Measurements from ENCODE around the gene DBNL. TPM values are rescaled to one million over a fixed set of nuclear protein-coding genes. Genes with fewer than 3 reads are reported as not detected.

Gene DBNL
- total RNA-seq, 1 donor, result 100 TPM

DNA sequence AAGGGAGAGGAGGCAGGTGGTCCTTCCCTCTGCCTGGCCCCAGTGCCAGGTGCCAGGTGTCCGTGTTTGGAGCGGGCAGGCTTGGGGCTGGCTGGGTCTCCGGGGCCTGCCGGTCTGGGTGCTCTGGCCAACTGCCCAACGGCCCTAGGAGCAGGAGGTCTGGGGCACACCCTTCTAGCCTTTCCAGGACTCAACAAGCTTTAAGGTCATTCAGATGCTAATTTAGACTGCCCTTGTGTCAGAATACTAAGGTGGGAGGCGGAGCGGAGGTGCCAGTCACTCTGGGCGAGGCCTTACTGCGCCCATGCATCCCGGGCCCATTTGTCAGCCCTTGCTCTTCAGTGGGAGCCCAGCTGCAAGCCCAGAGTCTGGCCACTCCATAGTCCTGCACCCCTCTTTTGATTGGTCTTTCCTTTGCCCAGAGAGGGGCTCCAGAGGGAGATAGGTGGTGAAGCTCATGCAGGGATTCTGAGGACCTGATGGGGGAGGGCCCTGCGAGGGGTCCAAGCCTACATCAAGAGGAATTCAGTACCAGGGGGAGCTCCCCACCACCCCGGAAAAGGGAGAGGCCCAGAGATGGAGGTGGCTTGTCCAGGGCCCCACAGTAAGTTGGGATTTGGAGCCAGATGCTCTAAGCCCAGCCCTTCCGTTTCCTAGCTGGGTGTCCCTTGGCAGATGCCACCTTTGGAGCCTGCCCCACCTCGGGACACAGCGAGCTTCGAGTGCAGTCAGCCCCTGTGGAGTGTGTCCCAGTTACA, 19.6 kb downstream of the DBNL start:
- Histone ChIP-seq H3K9me3 (ENCODE audit: low read depth, low read length) (no peaks in the 10 kb centered on the region), H3K27me3 (ENCODE audit: insufficient read depth, low read length) (no peaks in the 10 kb centered on the region), H3K4me1 (ENCODE audit: insufficient read depth, low read length) (peaks cover 23% of the 10 kb centered on the region), H3K4me3 (ENCODE audit: low read length) (no peak overlapping the region)

GRCh38 chr7:44064791-44065430, 20.4 kb downstream of the DBNL start:
- peaks cover 16% of the 10 kb centered on the region for H3K4me1 ChIP-seq (ENCODE audit: insufficient read depth, low read length)
- no peaks in the 10 kb centered on the region for H3K27me3 ChIP-seq (ENCODE audit: insufficient read depth, low read length)
- no peak overlapping the region for H3K4me3 ChIP-seq (ENCODE audit: low read length)
- no peaks in the 10 kb centered on the region for H3K9me3 ChIP-seq (ENCODE audit: low read depth, low read length)

DNA sequence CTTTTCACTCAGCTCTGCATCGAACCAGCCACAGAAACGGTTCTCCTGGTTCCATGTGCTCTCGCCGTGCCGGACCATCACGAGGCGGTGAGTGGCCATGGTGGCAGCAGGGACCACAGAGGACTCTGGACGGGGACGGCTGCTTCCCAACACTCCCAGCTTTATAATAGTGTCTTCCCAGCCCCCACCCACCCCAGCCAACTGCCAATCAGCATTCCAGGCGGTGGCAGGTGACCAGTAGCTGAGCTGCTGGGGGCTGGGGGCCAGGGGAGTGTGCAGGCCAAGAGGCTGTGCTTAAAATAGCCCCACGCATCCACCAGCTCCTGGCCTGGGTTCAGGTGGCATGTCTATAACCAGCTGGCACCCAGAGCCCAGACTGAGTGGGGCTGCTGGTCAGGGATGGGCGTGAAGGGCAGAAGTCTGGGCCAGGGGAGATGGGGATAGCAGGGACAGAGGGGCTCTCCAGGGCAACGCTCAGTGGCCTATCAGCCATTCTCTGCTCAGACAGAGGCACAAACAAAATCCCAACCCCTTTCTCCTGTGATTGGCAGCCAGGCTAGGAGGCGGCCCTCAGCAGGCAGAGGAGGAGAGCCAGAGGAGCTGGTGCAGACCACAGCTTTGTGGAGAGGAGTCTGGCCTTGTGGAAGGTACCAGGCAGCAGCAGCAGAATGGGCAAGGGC, 21.1 kb downstream of the DBNL start, which contains the start of gene PGAM2:
Gene PGAM2, minus strand, starts transcription at position 137 of the 680 bp plus-strand sequence. Its CDS starts 38 bp downstream, at position 99.
- no peaks in the 10 kb centered on the region for H3K9me3 ChIP-seq (ENCODE audit: low read depth, low read length)
- H3K27me3 ChIP-seq (ENCODE audit: insufficient read depth, low read length), result no peaks in the 10 kb centered on the region
- peaks cover 16% of the 10 kb centered on the region for H3K4me1 ChIP-seq (ENCODE audit: insufficient read depth, low read length)
- no peak within 1 kb of the TSS for H3K4me3 ChIP-seq (ENCODE audit: low read length)

DNA sequence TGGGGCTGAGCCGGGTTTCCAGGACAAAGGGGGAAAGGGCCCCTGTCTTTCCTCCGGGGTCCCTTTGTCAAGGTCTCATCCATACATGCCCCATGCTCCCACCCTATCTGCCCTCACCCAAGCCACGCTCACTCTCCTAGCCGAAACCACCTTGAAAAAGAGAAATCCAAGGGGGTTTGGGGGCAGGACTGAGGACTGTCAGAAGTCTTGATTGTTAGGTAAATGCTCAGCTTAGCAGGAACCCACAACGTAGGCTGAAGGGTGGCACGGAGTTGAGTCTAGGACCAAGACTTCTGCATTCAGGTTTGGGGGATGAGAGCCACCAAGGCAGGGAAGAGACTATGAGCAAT, 21.6 kb downstream of the DBNL start:
- no peaks in the 10 kb centered on the region for H3K9me3 ChIP-seq (ENCODE audit: low read depth, low read length)
- H3K4me1 ChIP-seq (ENCODE audit: insufficient read depth, low read length), result peaks cover 16% of the 10 kb centered on the region
- H3K4me3 ChIP-seq (ENCODE audit: low read length), result no peak overlapping the region
- H3K27me3 ChIP-seq (ENCODE audit: insufficient read depth, low read length), result no peaks in the 10 kb centered on the region

DNA sequence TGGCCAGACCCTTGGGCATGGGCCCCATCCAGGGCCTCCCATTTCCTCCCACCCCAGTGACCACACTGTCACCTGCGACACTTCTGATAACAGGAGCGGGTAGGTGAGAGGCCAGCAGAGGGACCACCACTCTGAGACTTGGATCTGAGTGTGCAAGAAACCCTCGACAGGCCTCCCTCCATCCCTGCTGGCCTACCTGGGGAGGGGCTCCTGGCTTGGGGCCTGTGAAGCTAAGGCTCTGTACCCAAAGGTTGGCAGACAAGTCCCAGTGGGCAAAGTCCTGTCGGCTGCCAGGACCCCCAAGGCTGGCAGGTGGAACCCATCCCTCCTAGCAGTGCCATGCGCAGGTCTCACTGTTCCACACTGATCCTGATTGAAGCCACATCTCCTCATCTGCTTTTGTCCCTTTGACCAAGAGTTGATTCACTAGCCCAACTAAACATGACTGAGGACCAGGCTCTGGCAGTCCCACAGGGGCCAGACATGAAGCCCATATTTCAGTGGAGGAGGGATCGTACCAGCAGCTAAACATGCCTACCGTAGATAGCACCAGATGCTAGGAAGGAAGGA, 22.1 kb downstream of the DBNL start:
- Histone ChIP-seq H3K4me3 (ENCODE audit: low read length) (no peak overlapping the region), H3K27me3 (ENCODE audit: insufficient read depth, low read length) (no peaks in the 10 kb centered on the region), H3K4me1 (ENCODE audit: insufficient read depth, low read length) (peaks cover 16% of the 10 kb centered on the region), H3K9me3 (ENCODE audit: low read depth, low read length) (no peaks in the 10 kb centered on the region)

DNA sequence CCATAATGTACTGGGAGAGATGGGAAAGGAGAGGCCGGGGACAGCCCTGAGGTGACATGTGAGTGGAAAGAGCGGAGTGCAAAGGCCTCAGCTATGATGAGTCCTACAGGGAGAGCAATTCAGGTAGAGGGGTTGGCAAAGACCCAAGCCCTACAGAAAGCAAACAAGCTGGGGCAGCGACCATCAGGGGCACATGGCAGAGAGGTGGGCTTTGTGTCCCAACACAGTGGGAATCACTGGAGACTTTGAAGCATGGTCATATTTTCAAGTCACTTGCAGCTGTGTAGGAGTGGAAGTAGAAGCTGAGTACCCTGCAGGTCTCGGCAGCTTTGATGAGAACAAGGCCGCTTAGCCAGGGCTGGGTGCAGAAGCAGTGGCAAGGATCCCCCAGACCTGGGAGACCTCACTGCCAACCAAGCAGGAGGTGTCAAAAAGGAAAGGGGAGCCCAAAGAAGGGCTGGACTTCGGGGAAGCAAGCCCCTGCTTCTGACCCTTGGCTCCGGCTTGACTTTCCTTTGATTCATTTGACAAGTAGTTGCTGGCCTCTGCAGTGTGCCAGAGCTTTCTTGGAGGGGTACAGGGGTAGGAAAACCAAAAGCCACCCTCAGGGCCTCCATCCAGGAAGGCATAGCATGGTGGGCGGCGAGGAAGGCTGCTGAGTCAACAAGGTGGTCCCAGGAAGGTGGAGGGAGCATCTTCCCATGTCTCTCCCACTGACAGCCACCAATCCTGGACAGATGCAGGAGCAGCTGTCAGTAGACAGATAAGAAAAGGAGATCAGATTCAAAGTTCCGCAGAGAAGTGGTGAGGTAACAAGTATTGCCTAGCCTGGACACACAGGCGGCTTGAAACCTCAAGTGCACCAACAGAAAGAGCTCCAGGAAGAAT, 22.8 kb downstream of the DBNL start:
- Histone ChIP-seq H3K4me1 (ENCODE audit: insufficient read depth, low read length) (peaks cover 23% of the 10 kb centered on the region), H3K27me3 (ENCODE audit: insufficient read depth, low read length) (no peaks in the 10 kb centered on the region), H3K4me3 (ENCODE audit: low read length) (no peak overlapping the region), H3K9me3 (ENCODE audit: low read depth, low read length) (no peaks in the 10 kb centered on the region)

DNA sequence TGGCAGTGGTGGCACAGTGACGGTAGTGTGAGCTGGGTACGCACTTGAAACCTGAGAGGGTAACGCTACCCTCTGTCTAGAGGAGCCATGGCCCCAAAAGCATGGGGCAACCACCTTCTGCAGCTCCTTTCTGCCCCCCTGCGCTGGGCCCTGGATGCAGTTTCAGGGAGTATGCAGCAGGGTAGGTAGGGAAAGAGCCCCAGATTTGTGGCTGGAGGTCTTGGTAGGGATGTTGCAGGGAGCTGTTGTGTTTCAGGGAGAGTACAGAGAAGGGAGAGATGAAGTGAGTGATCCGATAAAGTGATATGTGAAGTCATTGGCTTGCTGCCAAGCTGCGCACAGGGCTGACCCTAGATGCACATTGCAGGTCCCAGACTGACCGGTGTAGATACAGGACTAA, 23.6 kb downstream of the DBNL start:
- no peak overlapping the region for H3K4me3 ChIP-seq (ENCODE audit: low read length)
- H3K27me3 ChIP-seq (ENCODE audit: insufficient read depth, low read length), result no peaks in the 10 kb centered on the region
- peaks cover 23% of the 10 kb centered on the region for H3K4me1 ChIP-seq (ENCODE audit: insufficient read depth, low read length)
- no peaks in the 10 kb centered on the region for H3K9me3 ChIP-seq (ENCODE audit: low read depth, low read length)

DNA sequence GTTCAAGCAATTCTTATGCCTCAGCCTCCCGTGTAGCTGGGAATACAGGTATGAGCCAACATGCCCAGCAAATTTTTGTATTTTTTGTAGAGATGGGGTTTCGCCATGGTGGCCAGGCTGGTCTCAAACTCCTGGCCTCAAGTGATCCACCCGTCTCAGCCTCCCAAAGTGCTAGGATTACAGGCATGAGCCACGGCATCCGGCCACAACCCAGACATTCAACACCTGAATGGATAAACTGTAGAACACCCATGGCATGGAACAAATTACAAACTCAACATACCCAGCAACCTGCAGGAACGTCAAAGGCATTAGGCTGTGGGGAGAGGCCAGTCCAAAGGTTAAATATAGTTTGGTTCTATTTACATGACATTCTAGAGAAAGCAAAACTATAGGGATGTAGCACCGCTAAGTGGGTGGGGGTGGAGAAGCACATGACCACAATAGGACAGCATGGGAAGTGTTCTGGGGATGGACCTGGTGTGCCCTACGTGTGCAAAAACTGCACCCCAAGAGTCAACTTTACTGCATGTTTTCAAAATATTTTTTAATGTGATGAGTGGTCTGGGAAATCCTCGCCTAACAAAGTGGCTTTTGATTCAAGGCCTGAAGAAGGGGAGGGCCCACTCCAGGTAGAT, 27.3 kb downstream of the DBNL start:
- H3K4me3 ChIP-seq (ENCODE audit: low read length), result no peak overlapping the region
- H3K27me3 ChIP-seq (ENCODE audit: insufficient read depth, low read length), result no peaks in the 10 kb centered on the region
- peaks cover 29% of the 10 kb centered on the region for H3K4me1 ChIP-seq (ENCODE audit: insufficient read depth, low read length)
- no peaks in the 10 kb centered on the region for H3K9me3 ChIP-seq (ENCODE audit: low read depth, low read length)

GRCh38 chr7:44072364-44073231, 28.1 kb downstream of the DBNL start:
- Histone ChIP-seq H3K4me1 (ENCODE audit: insufficient read depth, low read length) (peaks cover 29% of the 10 kb centered on the region), H3K9me3 (ENCODE audit: low read depth, low read length) (no peaks in the 10 kb centered on the region), H3K27me3 (ENCODE audit: insufficient read depth, low read length) (no peaks in the 10 kb centered on the region), H3K4me3 (ENCODE audit: low read length) (no peak overlapping the region)

GRCh38 chr7:44073664-44074348, 29.3 kb downstream of the DBNL start:
- no peak overlapping the region for H3K4me3 ChIP-seq (ENCODE audit: low read length)
- H3K9me3 ChIP-seq (ENCODE audit: low read depth, low read length), result no peaks in the 10 kb centered on the region
- H3K27me3 ChIP-seq (ENCODE audit: insufficient read depth, low read length), result no peaks in the 10 kb centered on the region
- H3K4me1 ChIP-seq (ENCODE audit: insufficient read depth, low read length), result peaks cover 32% of the 10 kb centered on the region

DNA sequence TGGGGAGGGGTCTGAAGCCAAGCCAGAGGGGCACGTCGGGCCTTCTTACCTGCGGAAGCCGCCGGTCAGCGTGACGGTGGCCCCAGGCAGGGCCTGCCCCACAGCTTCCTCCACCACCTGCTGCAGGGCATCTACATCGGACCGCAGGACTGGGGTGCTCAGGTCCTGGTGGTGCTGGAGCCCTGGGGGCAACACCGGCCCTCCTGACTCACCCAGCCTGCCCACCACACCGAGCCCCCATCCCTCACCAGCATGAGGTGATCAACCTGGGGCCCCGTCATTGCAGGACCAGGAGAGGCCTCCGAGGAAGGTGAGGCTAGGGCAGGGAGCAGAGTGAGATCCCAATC, 29.8 kb downstream of the DBNL start:
- H3K4me3 ChIP-seq (ENCODE audit: low read length), result no peak overlapping the region
- no peaks in the 10 kb centered on the region for H3K9me3 ChIP-seq (ENCODE audit: low read depth, low read length)
- peaks cover 33% of the 10 kb centered on the region for H3K4me1 ChIP-seq (ENCODE audit: insufficient read depth, low read length)
- no peaks in the 10 kb centered on the region for H3K27me3 ChIP-seq (ENCODE audit: insufficient read depth, low read length)

- H3K4me1 ChIP-seq (ENCODE audit: insufficient read depth, low read length), result peaks cover 43% of the 10 kb centered on the region
Observed at GRCh38 chr7:44075296-44076075, 31.0 kb downstream of the DBNL start.

More at GRCh38 chr7:44075296-44076075, 31.0 kb downstream of the DBNL start:
- no peak overlapping the region for H3K4me3 ChIP-seq (ENCODE audit: low read length)
- H3K9me3 ChIP-seq (ENCODE audit: low read depth, low read length), result no peaks in the 10 kb centered on the region
- H3K27me3 ChIP-seq (ENCODE audit: insufficient read depth, low read length), result no peaks in the 10 kb centered on the region
